ENCODE data around the gene MAB21L4.

MAB21L4 gene

DNA sequence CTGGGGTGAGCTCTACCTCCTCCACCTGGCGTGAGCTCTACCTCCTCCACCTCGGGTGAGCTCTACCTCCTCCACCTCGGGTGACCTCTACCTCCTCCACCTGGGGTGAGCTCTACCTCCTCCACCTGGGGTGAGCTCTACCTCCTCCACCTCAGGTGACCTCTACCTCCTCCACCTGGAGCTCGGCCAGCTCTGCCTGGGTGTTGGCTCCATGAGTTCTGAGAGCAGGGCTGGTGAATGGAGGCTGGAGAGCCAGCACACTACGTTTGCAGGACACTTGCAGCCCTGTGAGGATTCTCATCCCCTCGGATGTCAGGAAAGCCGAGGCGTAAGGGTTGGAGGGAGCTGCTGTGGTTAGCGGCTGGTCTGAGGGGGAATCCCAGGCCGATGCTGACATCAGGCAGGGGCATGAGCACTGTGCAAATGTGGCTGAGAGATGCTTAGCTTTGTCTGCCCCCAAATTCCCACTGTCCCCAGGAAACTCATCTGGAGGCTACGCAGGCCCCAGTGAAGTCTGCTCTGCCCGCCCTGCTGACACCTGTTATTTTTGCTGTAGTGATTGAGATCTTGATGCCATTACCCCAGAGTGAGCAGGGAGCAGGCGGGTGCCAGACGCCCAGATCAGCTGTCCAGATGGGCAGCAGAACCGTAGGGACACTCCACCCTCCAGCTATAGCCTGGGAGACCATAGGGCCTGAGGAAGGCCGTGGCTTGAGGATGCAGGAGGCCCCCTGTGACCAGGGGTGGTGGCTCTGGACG is 13.4 kb upstream of the MAB21L4 start:
- no peak for DNase-seq

DNA sequence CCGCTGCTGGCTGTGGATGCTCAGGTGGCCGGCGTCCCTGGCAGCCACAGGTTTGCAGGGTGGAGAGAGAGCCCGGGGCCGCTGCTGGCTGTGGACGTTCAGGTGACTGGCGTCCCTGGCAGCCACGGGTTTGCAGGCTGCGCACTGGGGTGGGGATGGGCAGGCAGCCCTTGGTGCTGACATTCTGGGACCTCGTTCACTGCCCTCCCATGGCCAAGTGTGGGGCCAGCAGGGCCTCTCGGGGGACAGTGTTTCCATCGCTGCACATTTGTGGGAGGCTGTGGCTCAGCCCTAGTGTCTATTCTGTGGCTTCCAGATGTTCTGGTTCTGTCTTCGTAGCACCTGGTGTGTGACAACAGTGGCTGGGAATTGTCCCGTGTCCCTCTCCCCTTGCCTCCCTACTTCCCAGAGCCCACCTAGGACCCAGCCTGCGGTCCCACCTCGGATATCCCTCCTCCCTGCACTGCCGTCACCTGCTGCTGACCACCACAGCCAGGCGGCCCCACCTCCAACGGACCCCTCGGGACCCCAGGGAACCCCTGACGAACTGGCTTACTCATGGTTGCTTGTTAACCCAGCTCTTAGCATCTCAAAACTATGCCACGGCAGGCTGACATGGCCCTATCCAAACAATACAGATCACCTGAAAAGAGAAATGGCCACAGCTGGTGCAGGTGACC is 11.1 kb upstream of the MAB21L4 start:
- DNase-seq: no peak

DNA sequence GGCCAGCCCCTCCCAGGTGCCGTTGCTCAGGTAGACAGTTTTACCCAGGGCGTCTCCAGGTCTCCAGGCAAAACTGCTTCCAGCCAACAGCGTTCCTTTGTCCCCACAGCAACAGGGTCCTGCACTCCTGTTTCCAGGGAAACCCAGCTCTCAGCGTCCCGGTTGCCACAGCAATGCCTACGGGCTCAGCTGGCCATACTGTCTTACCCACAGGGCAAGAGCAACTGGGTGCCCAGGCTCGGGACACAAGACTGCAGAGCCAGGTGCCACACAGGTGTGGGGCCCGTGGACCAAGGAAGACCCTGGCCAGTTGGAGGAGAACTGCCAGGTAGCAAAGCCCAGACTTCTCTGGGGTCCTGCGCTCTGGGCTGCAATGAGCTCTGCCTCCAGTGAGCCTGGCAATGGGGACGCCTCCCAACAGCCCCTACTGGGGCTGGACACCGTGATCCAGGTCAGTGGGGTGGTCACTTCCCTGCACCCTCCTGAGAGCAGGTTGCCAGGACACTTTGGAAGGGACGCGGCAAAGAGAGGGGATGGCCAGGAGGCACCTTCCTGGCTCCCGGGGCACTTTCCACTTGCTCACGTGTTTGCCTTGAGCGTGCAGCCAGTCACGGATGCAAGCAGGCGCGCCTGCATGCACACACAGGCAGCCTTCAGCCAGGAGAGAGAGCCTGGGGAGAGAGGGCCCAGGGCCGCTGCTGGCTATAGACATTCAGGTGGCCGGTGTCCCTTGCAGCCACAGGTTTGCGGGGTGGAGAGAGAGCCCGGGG is 10.4 kb upstream of the MAB21L4 start, which contains the start of gene CROCC2:
Gene CROCC2 (plus strand): TSS at position 196 of the 770 bp plus-strand sequence. CDS start 178 bp downstream, at position 374.
- no peak for DNase-seq

DNA sequence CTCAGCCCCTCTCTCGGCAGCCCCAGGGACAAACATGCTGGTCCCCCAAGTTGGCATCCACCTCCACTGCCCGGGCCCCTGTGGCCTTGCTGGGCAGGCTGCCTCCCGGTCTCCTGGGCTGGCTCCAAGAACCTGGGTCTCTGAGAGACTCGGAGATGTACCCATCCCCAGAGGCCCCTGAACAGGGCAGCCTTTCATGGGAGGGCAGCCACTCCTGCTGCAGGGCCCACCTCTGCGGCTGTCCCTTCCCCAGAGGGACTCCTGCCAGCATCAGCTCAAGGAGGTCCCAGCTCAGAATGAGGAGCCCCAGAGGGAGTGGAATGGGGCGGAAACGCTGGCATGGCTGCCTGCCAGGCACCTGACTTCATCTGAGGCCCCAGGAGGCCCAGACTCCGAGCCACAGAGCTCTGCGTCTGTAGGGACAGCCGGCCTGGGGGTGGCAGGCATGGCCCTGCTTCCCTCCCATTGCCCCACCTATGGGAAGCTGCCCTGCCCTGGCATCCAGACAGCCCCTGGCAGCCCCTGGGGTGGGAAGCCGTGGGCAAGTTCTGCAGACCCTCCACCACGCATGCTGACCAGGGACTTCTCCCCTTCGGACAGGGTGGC is 9.3 kb upstream of the MAB21L4 start:
- DNase-seq: no peak

DNA sequence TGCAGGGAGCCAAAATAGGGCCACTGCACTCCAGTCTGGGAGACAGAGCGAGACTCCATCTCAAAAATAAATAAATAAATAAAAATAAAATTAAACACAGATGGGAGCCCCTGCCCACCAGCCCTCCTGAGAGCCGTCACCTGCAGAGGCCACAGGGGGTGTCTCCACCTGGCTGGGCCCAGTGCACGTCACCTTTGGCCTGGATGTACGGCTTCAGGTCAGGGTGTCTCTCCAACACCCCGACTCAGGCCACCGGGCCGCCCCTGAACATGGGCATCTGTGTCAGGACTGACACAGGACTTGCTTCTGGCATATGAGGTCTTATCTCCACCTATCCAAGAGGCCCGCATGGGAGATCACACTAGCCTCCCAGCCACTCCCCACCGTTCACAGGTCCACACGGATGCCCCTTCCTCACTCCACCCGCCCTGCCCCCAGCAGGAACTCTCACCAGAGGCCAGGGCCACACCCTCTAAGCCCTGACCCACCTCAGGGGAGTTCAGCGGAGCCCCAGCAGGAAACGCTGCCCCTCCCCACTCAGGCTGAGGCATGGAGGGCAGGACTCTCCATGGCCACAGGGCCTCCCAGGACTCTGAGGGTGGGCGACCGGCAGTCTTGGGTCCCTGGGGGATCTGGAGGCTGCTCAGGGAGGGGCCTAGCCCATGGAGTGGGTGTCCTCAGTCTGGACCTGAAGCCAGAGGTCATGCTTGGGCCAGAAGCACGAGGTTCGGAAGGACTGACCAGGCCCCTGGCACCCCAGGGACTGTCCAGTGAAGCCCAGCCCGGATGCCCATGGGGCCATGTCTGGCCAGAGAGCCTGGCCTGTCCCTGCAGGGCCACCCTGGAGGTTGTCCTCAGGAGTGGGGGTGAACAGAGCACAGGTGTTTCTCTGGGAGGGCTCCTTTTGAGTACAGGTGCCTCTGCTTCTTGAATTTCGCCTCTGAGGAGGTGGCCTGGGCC is 8.5 kb upstream of the MAB21L4 start:
- no peak for DNase-seq

DNA sequence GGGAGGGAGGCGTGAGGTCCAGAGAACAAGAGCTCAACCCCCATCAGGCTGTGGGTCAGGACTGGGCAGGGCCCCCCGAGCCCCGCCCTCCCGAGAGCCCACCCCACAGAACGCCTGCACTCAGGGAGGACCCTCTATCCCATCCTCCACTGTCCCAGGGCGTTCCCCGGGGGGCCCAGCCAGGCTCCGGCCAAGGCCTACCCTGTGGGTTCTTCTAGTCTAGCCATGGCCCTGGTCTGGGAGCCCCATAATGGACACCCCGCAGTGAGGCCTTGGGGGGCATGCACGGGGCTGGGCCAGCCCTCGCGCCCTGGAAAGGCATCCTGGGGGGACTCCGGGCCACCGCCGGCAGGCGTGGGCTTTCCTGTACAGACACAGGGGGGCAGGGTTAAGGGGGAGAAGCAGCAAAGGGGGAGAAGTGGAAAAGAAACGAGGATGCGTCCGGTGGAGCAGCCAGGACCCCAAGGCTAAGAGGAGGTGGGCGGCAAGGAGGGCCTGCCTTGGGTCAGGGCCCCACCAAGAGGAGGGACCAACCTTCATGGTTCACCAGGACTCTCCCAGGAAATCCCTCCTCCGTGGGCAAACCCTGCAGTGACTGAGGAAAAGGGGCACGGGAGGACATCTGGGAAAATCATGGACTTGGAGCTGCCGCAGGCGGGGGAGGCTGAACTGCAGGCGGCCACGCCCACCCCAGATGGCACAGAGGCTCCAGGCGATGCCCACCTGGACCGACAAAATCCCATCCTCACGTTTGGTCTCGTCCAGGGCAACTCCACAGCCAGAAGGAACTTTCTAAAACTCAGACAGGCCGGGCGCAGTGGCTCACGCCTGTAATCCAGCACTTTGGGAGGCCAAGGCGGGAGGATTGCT is 7.5 kb upstream of the MAB21L4 start:
- DNase-seq: no peak

DNA sequence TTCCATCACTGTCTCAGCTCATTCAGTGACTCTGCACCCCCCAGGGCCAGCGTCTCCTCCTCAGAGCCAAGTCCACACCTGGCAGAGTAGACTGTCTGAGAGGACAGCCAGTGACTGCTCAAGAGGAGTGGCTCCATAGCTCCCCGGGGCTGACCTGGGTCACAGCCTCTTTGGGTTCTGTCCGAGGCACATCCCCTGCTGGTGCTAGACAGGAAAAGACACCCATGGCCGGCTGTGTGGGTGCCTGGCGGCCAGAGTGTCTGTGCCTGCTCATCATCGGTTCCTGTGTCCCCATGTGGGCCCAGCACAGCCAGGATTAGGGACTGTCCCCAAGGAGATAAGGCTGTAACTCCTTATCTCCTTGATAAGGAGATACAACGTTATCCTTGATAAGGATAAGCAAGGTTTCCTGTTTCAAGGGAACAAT is 6.7 kb upstream of the MAB21L4 start:
- no peak for DNase-seq

DNA sequence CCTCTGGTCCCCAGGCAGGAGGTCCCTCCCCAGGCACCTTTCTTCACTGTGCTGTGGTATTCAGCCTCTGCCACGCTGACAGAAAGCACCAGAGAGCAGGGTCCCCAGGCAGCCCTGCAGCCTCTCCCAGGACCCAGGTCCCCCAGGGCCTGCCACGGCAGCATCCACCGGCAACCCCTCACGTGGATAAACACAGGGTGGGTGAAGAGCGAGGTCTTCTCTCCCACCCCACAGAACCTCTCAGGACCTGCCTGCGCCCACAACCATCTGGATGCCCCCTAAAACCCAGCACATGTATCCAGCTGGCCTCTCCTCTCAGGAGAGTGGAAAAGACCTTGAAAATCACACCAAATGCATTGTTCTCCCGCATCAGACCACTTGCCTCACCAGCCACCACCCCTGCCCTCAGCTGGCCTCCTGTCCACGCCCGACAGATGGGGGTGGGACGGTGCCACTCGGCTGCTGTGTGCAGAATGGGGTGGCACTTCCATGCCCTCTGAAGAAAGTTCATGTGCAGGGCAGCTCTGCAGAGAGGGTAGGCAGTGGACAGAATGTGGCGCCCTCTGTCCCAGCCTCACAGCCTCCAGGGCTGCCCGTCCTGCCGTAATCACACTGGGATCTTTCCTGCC is 6.1 kb upstream of the MAB21L4 start:
- no peak for DNase-seq

DNA sequence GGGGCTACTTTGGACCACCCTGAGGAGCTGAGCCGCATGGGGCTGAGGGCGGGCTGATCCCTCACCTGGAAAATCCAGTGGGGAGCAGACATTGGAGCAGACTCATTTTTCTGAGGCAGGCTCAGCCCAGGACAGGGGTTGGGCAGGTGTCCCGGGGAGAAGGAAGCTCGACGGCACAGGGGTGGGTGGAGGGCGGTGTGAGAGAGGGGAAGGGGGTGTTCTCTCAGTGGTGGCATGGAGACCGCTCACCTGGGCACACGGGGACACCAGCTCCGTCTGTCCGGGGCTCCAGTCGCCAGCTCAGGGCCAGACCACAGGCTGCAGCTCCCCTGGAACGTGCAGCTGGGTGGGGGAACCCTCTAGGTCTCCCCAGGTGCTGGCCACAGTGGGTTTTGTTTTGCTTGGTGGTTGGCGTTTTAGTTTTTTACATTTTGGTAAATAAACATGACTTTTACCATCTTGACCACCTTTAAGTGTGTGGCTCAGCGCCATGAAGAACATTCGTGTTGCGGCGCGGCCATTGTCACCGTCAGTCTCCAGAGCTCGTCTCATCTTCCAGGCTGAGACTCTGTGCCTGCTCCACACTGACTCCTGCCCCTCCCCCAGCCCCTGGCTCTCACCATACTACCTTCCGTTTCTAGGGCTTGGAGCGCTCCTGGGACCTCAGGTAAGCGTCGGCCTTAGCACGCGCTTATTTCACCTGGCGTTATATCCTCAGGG is 4.3 kb upstream of the MAB21L4 start:
- no peak for DNase-seq

DNA sequence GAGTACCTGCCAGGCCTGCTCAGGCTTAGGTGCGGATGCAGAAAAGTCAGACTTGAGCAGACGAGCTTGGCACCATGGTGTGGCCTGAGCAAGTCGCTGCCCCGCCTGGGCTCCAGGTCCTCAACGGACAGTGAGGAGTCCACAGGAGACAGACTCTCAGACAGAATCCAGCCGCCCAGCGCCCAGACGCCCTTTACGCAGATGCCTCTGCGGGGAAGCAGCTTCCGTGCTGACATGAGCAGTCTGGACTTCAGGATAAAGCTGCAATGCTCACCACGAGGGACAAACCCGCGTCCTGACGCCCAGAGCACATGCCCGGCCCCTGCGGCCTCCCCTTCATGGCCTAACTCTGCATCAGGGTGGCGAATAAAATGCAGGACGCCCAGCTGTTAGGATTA is 3.5 kb upstream of the MAB21L4 start:
- no peak for DNase-seq

DNA sequence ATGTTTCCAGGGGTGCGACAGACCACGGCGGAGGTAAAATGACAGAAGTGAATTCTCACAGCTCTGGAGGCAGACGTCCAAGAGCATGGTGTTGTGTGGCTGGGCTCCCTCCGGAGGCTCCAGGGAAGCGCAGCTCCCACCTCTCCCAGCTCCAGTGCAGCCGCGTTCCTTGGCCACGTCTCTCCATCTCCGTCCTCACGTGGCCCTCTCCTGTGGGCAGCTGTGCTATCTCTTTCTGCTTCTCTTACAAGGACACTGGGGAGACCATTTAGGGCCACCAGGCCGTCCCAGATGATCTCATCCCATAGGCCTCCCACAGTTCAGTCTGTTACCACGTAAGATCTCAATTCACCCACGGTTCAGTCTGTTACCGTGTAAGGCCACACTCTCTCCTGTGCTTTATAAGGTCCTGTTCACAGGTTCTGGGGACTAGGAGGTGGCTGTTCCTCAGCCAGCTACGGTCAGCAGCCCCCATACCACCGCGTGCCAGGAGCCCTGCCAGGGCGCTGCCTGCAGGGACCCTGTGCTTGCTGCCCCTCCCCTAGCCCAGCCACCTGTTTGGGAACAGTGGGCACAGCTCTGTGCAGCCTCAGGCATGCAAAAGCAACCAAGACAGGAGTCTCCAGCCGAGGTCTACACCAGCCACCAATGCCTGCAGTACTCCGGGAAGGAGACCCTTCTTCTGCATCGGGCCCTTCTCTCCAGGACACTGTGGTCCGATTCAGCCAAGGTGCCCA is 2.9 kb upstream of the MAB21L4 start:
- DNase-seq: no peak

DNA sequence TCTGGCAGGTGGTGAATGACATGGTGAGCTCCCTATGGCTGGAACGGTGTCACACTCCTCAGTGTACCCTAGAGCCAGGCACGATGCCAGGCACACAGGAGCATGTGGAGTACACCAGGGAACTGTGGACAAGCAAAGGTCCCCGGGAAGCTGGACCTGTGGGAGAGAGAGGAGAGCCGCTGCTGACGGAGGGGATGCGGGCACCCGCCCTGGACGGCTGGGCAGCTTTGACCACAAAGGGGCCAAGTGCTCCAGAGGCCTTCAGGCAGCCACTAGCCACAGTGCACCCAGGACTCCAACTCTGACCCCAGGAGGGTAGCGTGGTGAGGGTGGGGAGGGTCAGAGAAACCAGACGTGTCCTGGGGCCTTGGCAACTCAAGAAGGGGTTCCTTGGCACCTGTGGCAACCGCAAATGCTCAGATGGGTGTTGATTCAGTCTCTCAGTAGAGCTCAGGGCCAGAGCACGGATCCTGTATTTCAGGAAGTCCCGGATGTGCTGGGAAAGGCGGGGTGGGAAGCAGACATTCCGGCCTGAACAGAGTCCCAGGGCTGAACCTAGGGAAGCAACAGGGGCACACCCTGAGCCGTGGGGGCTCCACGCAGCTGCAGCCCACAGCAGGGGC is 2.3 kb upstream of the MAB21L4 start:
- no peak for DNase-seq

DNA sequence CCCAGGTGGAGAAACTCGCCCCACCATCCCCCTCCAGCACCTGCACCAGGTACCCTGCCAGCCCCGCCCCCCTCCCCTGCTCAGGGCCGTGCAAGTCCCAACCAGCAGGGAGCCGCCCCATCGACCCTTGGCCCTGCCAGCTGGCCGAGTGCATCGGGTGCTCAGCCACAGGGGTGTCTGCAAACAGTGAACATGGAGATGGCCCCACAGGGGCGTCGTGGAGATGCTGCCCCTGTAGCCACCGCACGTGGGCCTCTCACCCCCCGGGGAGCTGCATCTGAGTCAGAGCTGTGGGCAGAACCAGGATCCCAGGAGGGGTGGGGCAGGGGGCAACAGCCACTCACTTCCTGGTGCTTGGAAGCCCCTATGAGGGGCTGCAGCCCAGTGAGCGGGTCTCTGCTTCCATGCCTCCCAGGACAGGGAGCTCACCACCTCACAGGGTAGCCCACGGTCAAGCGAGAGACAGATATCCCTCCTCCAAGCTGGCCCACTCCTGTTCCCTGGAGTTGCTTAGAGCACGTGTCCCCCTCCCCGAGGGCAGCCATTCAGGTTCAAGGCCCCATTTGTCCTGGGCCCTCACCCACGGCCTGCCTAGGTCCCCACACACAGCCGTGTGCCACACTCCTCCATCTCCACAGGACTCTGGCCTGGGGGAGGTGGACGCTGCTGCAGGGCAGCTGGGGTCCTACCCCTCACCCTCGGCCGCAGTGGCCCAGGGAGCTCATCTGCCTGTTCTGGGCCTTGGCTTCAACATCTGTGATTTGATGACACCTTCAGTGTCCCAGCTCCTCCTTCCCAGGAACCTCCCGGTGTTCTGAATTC is 1.1 kb upstream of the MAB21L4 start:
- DNase-seq: no peak

DNA sequence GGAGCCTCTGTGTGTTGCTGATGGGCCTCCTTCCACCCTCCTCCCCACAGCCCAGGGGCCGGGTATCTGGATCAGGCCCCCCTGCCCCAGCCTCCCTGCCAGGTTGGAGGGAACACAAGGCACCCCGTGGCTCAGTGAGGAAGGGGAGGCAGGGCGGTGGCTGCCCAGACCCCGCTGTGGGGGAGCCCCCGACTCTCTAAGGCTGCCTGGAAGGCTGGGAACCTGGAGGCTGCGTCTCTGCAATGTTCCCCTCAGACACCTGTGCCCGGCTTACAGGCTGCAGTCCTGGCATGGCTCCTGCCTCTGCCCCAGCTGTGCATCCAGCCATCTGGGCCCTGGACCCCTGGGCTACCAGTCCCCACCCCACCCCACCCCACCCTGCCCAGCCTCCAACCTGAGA is 438 bp upstream of the MAB21L4 start:
- DNase-seq: no peak

DNA sequence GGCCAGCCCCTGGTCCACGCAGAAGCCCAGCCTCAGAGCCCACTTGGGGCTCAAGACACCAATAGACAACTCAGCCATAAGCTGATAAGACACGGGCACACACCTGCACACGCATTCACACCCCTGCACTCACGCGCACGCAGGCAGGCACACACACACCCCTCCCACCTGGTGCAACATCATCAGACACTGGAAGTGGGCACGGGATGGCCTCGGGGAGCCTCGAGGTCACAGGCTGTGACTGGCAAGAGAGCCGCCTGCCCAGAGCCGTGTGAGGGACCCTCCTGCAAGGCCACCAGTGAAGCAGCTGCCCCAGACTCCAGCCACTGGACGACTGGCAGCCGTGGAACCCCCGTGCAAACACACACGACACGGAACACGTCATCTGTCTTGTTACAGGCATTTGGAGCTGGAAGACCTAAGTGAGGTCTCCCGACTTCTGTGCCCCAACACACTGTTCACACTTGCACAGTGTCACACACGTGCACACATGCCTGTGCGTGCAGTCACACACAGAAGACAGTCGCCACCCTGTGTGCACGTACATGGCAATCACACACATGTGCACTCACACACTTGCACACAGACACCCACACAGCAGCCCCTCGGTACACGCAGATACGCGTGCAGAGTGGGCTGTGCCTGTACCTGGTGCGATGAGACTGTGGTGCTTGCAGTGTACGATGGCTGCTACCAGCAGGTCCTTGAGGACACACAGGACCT is 959 bp downstream of the MAB21L4 start:
- DNase-seq: no peak

DNA sequence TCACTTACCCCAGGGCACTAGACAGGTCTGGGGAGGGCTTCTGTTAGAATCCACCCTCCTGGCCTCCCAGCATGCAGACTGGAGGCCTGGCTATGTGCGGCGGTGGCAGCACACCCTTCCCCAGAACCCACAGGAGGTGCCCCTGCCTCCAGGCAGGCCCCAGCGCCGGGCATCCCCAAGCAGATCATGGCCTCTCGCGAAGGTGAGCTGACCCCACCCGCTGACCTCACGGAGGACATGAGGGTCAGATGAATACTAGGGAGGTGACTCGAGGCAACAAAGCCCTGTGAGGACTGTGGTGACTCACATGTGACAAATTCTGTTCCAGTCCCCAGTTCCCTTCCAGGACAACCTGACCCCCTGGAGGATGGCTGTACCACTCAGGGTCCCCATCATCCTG is 1.9 kb downstream of the MAB21L4 start:
- DNase-seq: no peak

DNA sequence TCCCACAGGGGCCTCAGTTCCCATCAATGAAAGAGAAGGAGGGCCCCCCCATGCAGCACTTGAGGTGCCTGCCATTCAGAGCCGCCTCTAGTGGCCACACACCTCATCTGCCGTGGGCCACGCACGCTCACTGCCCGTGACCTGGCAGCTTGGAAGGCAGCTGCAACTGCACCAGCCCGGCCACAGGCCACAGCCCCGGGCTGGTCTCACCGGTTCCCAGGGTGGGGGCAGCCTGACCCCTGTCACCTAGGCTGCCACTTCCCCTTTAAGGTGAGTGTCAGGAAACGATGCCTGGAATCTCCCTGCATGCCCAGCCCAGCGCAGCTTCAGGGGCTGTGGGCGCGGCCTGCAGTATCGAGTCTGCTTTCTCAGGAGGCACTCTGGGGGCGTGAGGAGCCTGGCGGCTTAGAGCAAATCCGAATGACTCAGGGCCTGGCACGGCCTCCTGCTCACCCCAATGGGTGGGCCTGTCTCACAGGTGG is 2.6 kb downstream of the MAB21L4 start:
- DNase-seq: peak; percentile 46
